Spinal cord (tissue), 10 donors: ENCODE data around the gene WWOX. TPM values are rescaled to one million over a fixed set of nuclear protein-coding genes. Genes with fewer than 3 reads are reported as not detected.

Source experiments
- DNase-seq, 6 donors: peaks; one replicate each; pipeline versions ENCODE4 v3.0.0 to v3.0.0-alpha.2; 2013 to 2015; ENCODE audit warnings: low spot score in 6 of 6, low read depth in 4 of 6
- H3K27ac ChIP-seq: one replicate; pipeline ENCODE4 v1.5.1; 2013; ENCODE audit warnings: low read depth, low read length, control low read depth
- H3K27me3 ChIP-seq: one replicate; pipeline ENCODE4 v1.6.1; 2013; ENCODE audit warnings: low read length; ENCODE audit not compliant: control insufficient read depth, insufficient read depth
- H3K36me3 ChIP-seq: one replicate; pipeline ENCODE4 v1.6.1; 2013; ENCODE audit warnings: low read length; ENCODE audit not compliant: control insufficient read depth, insufficient read depth
- H3K4me1 ChIP-seq: one replicate; pipeline ENCODE4 v1.6.1; 2013; ENCODE audit warnings: low read length; ENCODE audit not compliant: control insufficient read depth, insufficient read depth
- H3K4me3 ChIP-seq: one replicate; pipeline ENCODE4 v1.5.1; 2013; ENCODE audit warnings: low read depth, low read length, control low read depth
- H3K9me3 ChIP-seq: one replicate; pipeline ENCODE4 v1.6.1; 2013; ENCODE audit warnings: low read length; ENCODE audit not compliant: control insufficient read depth, insufficient read depth
- WGBS: methylation state at CpG from one replicate; pipeline ENCODE4 v1.1.5; 2013; ENCODE audit warnings: missing lambda C conversion rate; ENCODE audit not compliant: insufficient coverage; 5-methylcytosine and 5-hydroxymethylcytosine counted together
- polyA plus RNA-seq, 2 donors: library from polyadenylated mRNA; unstranded; fragments of 120-200 nt; gene quantifications; one replicate each; pipeline ENCODE4 v1.2.1, GENCODE V29; 2013; ENCODE audit not compliant: insufficient read length in 2 of 2
- total RNA-seq, 2 donors: library from RNA; depleted of rRNA in 1 of 2; stranded (reverse); fragments of 120-200 nt in 1 of 2; fragments of >200 nt in 1 of 2; gene quantifications; one replicate each; pipeline versions ENCODE4 v1.2.3 to v1.2.4, GENCODE V29; 2013 to 2014
- donor health status: healthy.

Gene WWOX
- total and polyA plus RNA-seq, 4 donors: 27.5 to 51.5 (median 32.5) TPM

- peak in 1 of 6 donors; percentile 92 for DNase-seq
- Histone ChIP-seq H3K27ac (no peak overlapping the region), H3K4me1 (no peaks in the 10 kb centered on the region), H3K4me3 (no peak overlapping the region), H3K27me3 (no peaks in the 10 kb centered on the region), H3K36me3 (no peaks in the 10 kb centered on the region), H3K9me3 (no peaks in the 10 kb centered on the region)
- WGBS: 50% methylated on average over 1 of the region's 4 CpGs
Observed at GRCh38 chr16:78425281-78425680, 325.8 kb downstream of the WWOX start.

- no peaks in the 10 kb centered on the region for H3K36me3 ChIP-seq
- H3K4me3 ChIP-seq: no peak overlapping the region
- no peaks in the 10 kb centered on the region for H3K4me1 ChIP-seq
- H3K27ac ChIP-seq: no peak overlapping the region
- H3K9me3 ChIP-seq: no peaks in the 10 kb centered on the region
- peak in 1 of 6 donors; percentile 51 for DNase-seq
- H3K27me3 ChIP-seq: no peaks in the 10 kb centered on the region
- WGBS: 80% methylated on average over 1 of the region's 7 CpGs
Observed at GRCh38 chr16:78425891-78426510, 326.5 kb downstream of the WWOX start.

GRCh38 chr16:78428193-78428592, 328.7 kb downstream of the WWOX start:
- no peak for DNase-seq
- WGBS: 85% methylated on average over 3 of the region's 3 CpGs
- no peaks in the 10 kb centered on the region for H3K27me3 ChIP-seq
- H3K4me1 ChIP-seq: no peaks in the 10 kb centered on the region
- H3K4me3 ChIP-seq: no peak overlapping the region
- H3K27ac ChIP-seq: no peak overlapping the region
- H3K36me3 ChIP-seq: peaks cover 3% of the 10 kb centered on the region
- H3K9me3 ChIP-seq: no peaks in the 10 kb centered on the region

- 60% methylated on average over 1 of the region's 4 CpGs for WGBS
Observed at GRCh38 chr16:78430281-78430680, 330.8 kb downstream of the WWOX start.

GRCh38 chr16:78431004-78431670, 331.7 kb downstream of the WWOX start:
- no peak overlapping the region for H3K27ac ChIP-seq
- no peaks in the 10 kb centered on the region for H3K9me3 ChIP-seq
- peak in 1 of 6 donors; percentile 34 for DNase-seq
- no peaks in the 10 kb centered on the region for H3K27me3 ChIP-seq
- no peaks in the 10 kb centered on the region for H3K4me1 ChIP-seq
- no peak overlapping the region for H3K4me3 ChIP-seq
- 100% methylated on average over 1 of the region's 6 CpGs for whole genome bisulfite sequencing
- H3K36me3 ChIP-seq: peaks cover 3% of the 10 kb centered on the region

More at GRCh38 chr16:78430281-78430680, 330.8 kb downstream of the WWOX start:
- Histone ChIP-seq H3K27me3 (no peaks in the 10 kb centered on the region), H3K4me3 (no peak overlapping the region), H3K9me3 (no peaks in the 10 kb centered on the region), H3K36me3 (peaks cover 3% of the 10 kb centered on the region), H3K27ac (no peak overlapping the region), H3K4me1 (no peaks in the 10 kb centered on the region)
- peak in 1 of 6 donors; percentile 33 for DNase-seq

- DNase-seq: no peak
- no peaks in the 10 kb centered on the region for H3K9me3 ChIP-seq
- no peaks in the 10 kb centered on the region for H3K27me3 ChIP-seq
- H3K4me1 ChIP-seq: no peaks in the 10 kb centered on the region
- H3K36me3 ChIP-seq: peaks cover 3% of the 10 kb centered on the region
- H3K27ac ChIP-seq: no peak overlapping the region
- no peak overlapping the region for H3K4me3 ChIP-seq
- no CpG with 5 or more reads among the region's 3 CpGs for WGBS
Observed at GRCh38 chr16:78431701-78432100, 332.2 kb downstream of the WWOX start.

- 97% methylated on average over 14 of the region's 17 CpGs for WGBS
- Histone ChIP-seq H3K27ac (no peak overlapping the region), H3K4me3 (no peak overlapping the region), H3K36me3 (peaks cover 3% of the 10 kb centered on the region), H3K9me3 (no peaks in the 10 kb centered on the region), H3K4me1 (no peaks in the 10 kb centered on the region), H3K27me3 (no peaks in the 10 kb centered on the region)
- no peak for DNase-seq
Observed at GRCh38 chr16:78432451-78432850, 333.0 kb downstream of the WWOX start.

- no peaks in the 10 kb centered on the region for H3K27me3 ChIP-seq
- WGBS: no CpG with 5 or more reads among the region's 2 CpGs
- H3K36me3 ChIP-seq: peaks cover 3% of the 10 kb centered on the region
- DNase-seq: no peak
- H3K4me1 ChIP-seq: no peaks in the 10 kb centered on the region
- H3K27ac ChIP-seq: no peak overlapping the region
- H3K9me3 ChIP-seq: no peaks in the 10 kb centered on the region
- H3K4me3 ChIP-seq: no peak overlapping the region
Observed at GRCh38 chr16:78433116-78433515, 333.7 kb downstream of the WWOX start.

- Histone ChIP-seq H3K27me3 (no peaks in the 10 kb centered on the region), H3K36me3 (peaks cover 3% of the 10 kb centered on the region), H3K9me3 (no peaks in the 10 kb centered on the region), H3K27ac (no peak overlapping the region), H3K4me3 (no peak overlapping the region), H3K4me1 (peaks cover 2% of the 10 kb centered on the region)
- WGBS: no CpG with 5 or more reads among the region's 4 CpGs
- no peak for DNase-seq
Observed at GRCh38 chr16:78434401-78434800, 334.9 kb downstream of the WWOX start.

GRCh38 chr16:78435260-78435659, 335.8 kb downstream of the WWOX start:
- Histone ChIP-seq H3K27ac (no peak overlapping the region), H3K4me1 (peaks cover 2% of the 10 kb centered on the region), H3K36me3 (peaks cover 3% of the 10 kb centered on the region), H3K4me3 (no peak overlapping the region), H3K27me3 (no peaks in the 10 kb centered on the region), H3K9me3 (peaks cover 2% of the 10 kb centered on the region)
- 94% methylated on average over 3 of the region's 4 CpGs for WGBS
- no peak for DNase-seq
